B cell (primary cell): Measurements from ENCODE around the gene DNAJA2. TPM values are rescaled to one million over a fixed set of nuclear protein-coding genes. Genes with fewer than 3 reads are reported as not detected.

Experiments
- ATAC-seq: fragments of 200-7000 bp; cut with Tn5 transposase; one replicate; pipeline ENCODE4 v1.10.0; 2021; ENCODE audit warnings: low read depth, mild to moderate bottlenecking, moderate number of reproducible peaks, moderate library complexity
- CTCF ChIA-PET: fragments of 350-600 bp; sonication (Branson Sonifier 250); formaldehyde crosslinking; loops from one replicate; lab custom pipeline; 2021; ENCODE audit warnings: antibody characterized with exemption, inconsistent platforms; lab: Charles Lee
- POLR2A ChIA-PET: fragments of 350-600 bp; sonication (Branson Sonifier 250); formaldehyde crosslinking; loops from one replicate; lab custom pipeline; 2021; ENCODE audit warnings: antibody characterized with exemption; lab: Charles Lee
- DNase-seq: peaks from one replicate; pipeline ENCODE4 v3.0.0; 2013
- H2AFZ ChIP-seq: 2 replicates; pipeline ENCODE4 v1.6.1; 2012; ENCODE audit warnings: mild to moderate bottlenecking, low read depth, low read length; ENCODE audit not compliant: insufficient read depth, poor library complexity, severe bottlenecking
- H3K27ac ChIP-seq, 2 donors: 1 replicate in 1 of 2; 2 replicates in 1 of 2; pipeline ENCODE4 v1.5.1; 2012 to 2013; ENCODE audit warnings: low read length in 2 of 2, mild to moderate bottlenecking in 2 of 2, moderate library complexity in 1 of 2
- H3K27me3 ChIP-seq, 4 experiments: fragments of 200-600 bp in 1 of 4; sonication (generic) in 1 of 4; replicated peaks in 1 of 4; 1 replicate in 2 of 4; 2 replicates in 2 of 4; pipeline versions ENCODE4 v1.6.1 to v1.7.0; 2013 to 2016; ENCODE audit warnings: low read length in 3 of 4, mild to moderate bottlenecking in 2 of 4, mixed read lengths in 1 of 4, moderate library complexity in 1 of 4; ENCODE audit not compliant: insufficient read depth in 4 of 4, control insufficient read depth in 3 of 4; ENCODE audit errors: control extremely low read depth in 1 of 4
- H3K36me3 ChIP-seq, 2 experiments: replicated peaks in 1 of 2; 1 replicate in 1 of 2; 2 replicates in 1 of 2; pipeline versions ENCODE4 v1.6.1 to v1.7.1; 2013; ENCODE audit warnings: low read length in 1 of 2; ENCODE audit not compliant: insufficient read depth in 2 of 2, control insufficient read depth in 1 of 2; ENCODE audit errors: control extremely low read depth in 1 of 2, extremely low read depth in 1 of 2
- H3K4me1 ChIP-seq, 2 donors: fragments of 200-600 bp in 1 of 2; sonication (generic) in 1 of 2; 1 replicate in 1 of 2; 2 replicates in 1 of 2; pipeline versions ENCODE4 v1.5.1 to v1.6.1; 2013 to 2017; ENCODE audit warnings: low read length in 2 of 2; ENCODE audit not compliant: control insufficient read depth in 2 of 2, insufficient read depth in 2 of 2
- H3K4me2 ChIP-seq: replicated peaks from 2 replicates; pipeline ENCODE3; 2012; ENCODE audit warnings: mild to moderate bottlenecking, low read depth, low read length; ENCODE audit not compliant: poor library complexity, severe bottlenecking
- H3K4me3 ChIP-seq, 5 experiments: fragments of 200-600 bp in 1 of 5; sonication (generic) in 1 of 5; 1 replicate in 3 of 5; 2 replicates in 2 of 5; pipeline versions ENCODE4 v1.5.1 to v1.7.0; 2011 to 2016; ENCODE audit warnings: low read length in 4 of 5, mild to moderate bottlenecking in 4 of 5, low read depth in 2 of 5, control low read depth in 1 of 5, moderate library complexity in 1 of 5; ENCODE audit not compliant: insufficient read depth in 1 of 5; ENCODE audit errors: control extremely low read depth in 1 of 5, extremely low read depth in 1 of 5
- H3K79me2 ChIP-seq: fragments of 200-600 bp; sonication (generic); one replicate; pipeline ENCODE4 v1.6.0; 2016; ENCODE audit warnings: low read length; ENCODE audit not compliant: control insufficient read depth, insufficient read depth
- H3K9ac ChIP-seq: fragments of 200-600 bp; sonication (generic); 2 replicates; pipeline ENCODE4 v1.6.1; 2017; ENCODE audit warnings: mild to moderate bottlenecking, low read length, moderate library complexity
- H3K9me3 ChIP-seq, 3 donors: one replicate each; pipeline versions ENCODE4 v1.6.1 to v1.7.1; 2013; ENCODE audit warnings: low read length in 2 of 3; ENCODE audit not compliant: control insufficient read depth in 2 of 3, insufficient read depth in 1 of 3; ENCODE audit errors: control extremely low read depth in 1 of 3
- H4K20me1 ChIP-seq: 2 replicates; pipeline ENCODE4 v1.6.0; 2012; ENCODE audit warnings: mild to moderate bottlenecking, low read length; ENCODE audit not compliant: insufficient read depth, control insufficient read depth, poor library complexity, severe bottlenecking
- H3K27ac Mint-ChIP-seq: one replicate; pipeline ENCODE4 v1.8.0; 2021; ENCODE audit warnings: mixed read lengths
- H3K27me3 Mint-ChIP-seq: one replicate; pipeline ENCODE4 v1.8.0; 2021; ENCODE audit warnings: mixed read lengths
- H3K4me1 Mint-ChIP-seq: one replicate; pipeline ENCODE4 v1.8.0; 2021; ENCODE audit warnings: mixed read lengths
- H3K4me3 Mint-ChIP-seq: one replicate; pipeline ENCODE4 v1.8.0; 2021; ENCODE audit warnings: mixed read lengths
- H3K9me3 Mint-ChIP-seq: one replicate; pipeline ENCODE4 v1.8.0; 2022; ENCODE audit warnings: mixed read lengths; ENCODE audit not compliant: insufficient read depth
- CTCF ChIP-seq: fragments of 200-600 bp; IDR thresholded peaks from one replicate; pipeline ENCODE4 v1.8.0; 2022; ENCODE audit warnings: antibody characterized with exemption, mild to moderate bottlenecking
- EZH2 ChIP-seq: IDR thresholded peaks from 2 replicates; pipeline ENCODE4 v1.6.1; 2012; ENCODE audit warnings: borderline replicate concordance, low read depth, mild to moderate bottlenecking, moderate library complexity, low read length; ENCODE audit not compliant: insufficient read depth, poor library complexity, severe bottlenecking
- WGBS: methylation state at CpG from one replicate; pipeline ENCODE4 v1.1.5; 2013; ENCODE audit warnings: missing lambda C conversion rate; ENCODE audit not compliant: insufficient coverage; 5-methylcytosine and 5-hydroxymethylcytosine counted together
- intact Hi-C: fragments of 100-400 bp; cut with micrococcal nuclease; formaldehyde crosslinking; loops from one replicate; pipeline ENCODE4 v1.10.0; 2022
- polyA plus RNA-seq: library from polyadenylated mRNA; depleted of rRNA; stranded (reverse); fragments of >200 nt; gene quantifications from 2 replicates; pipeline ENCODE4 v1.2.3, GENCODE V29; 2012
- total RNA-seq, 2 donors: library from RNA; stranded (reverse); fragments of 120-200 nt in 1 of 2; gene quantifications; 1 replicate in 1 of 2; 2 replicates in 1 of 2; pipeline versions ENCODE4 v1.2.3 to v1.2.4, GENCODE V29; 2013 to 2022

Gene DNAJA2
- total and polyA plus RNA-seq, 2 donors (not counting 1 experiment from before 2014, with no cell fraction given): 8.8 to 57.0 TPM

GRCh38 chr16:46976550-46976949, 3.1 kb upstream of the DNAJA2 start:
- Mint-ChIP-seq H3K9me3 (no peaks in the 10 kb centered on the region), H3K4me3 (no peak overlapping the region), H3K27ac (no peak overlapping the region), H3K27me3 (no peaks in the 10 kb centered on the region), H3K4me1 (peaks cover 30% of the 10 kb centered on the region)
- DNase-seq: no peak
- no peaks in the 10 kb centered on the region for H3K36me3 ChIP-seq
- H2AFZ ChIP-seq: no peak overlapping the region
- H3K4me3 ChIP-seq: no peak overlapping the region
- ATAC-seq: no peak
- intact Hi-C loops: no loop called here
- CTCF ChIA-PET: interaction anchor here (0.7 kb wide), 1 partner anchor 51 kb away, joined by 4 read pairs; no protein-coding TSS in a partner anchor
- TF ChIP-seq CTCF: no peak
- no peak for TF ChIP-seq EZH2
- H3K9me3 ChIP-seq: no peaks in the 10 kb centered on the region
- H3K9ac ChIP-seq: no peak overlapping the region
- no peaks in the 10 kb centered on the region for H3K27me3 ChIP-seq
- POLR2A ChIA-PET: no interaction called here
- H3K4me1 ChIP-seq: peaks cover 21% of the 10 kb centered on the region in 2 donors
- H3K79me2 ChIP-seq: peaks cover 29% of the 10 kb centered on the region
- no peak overlapping the region for H3K4me2 ChIP-seq
- WGBS: 90% methylated on average over 3 of the region's 4 CpGs
- no peaks in the 10 kb centered on the region for H4K20me1 ChIP-seq
- no peak overlapping the region for H3K27ac ChIP-seq

- intact Hi-C loops: no loop called here
- no peak for DNase-seq
- H3K4me2 ChIP-seq: no peak overlapping the region
- no peaks in the 10 kb centered on the region for H3K9me3 Mint-ChIP-seq
- no peaks in the 10 kb centered on the region for H3K27me3 Mint-ChIP-seq
- peaks cover 21 to 22% of the 10 kb centered on the region in 2 donors for H3K4me1 ChIP-seq
- H3K27me3 ChIP-seq: no peaks in the 10 kb centered on the region
- no peak overlapping the region for H3K4me3 Mint-ChIP-seq
- peaks cover 34% of the 10 kb centered on the region for H3K79me2 ChIP-seq
- H3K4me3 ChIP-seq: no peak overlapping the region
- peaks cover 34% of the 10 kb centered on the region for H3K4me1 Mint-ChIP-seq
- H3K9ac ChIP-seq: no peak overlapping the region
- ChIA-PET POLR2A (no interaction called here), CTCF (interaction anchor here (0.7 kb wide), 1 partner anchor 52 kb away, joined by 4 read pairs; no protein-coding TSS in a partner anchor)
- H3K36me3 ChIP-seq: peaks cover 0 to 6% of the 10 kb centered on the region in 2 experiments
- 88% methylated on average over 2 of the region's 4 CpGs for WGBS
- no peaks in the 10 kb centered on the region for H4K20me1 ChIP-seq
- no peak overlapping the region for H2AFZ ChIP-seq
- no peak for ATAC-seq
- peak overlapping the region; percentile 54 for H3K27ac Mint-ChIP-seq
- no peak overlapping the region for H3K27ac ChIP-seq
- H3K9me3 ChIP-seq: no peaks in the 10 kb centered on the region
- TF ChIP-seq EZH2: no peak
- no peak for TF ChIP-seq CTCF
These were observed 2.5 kb upstream of the DNAJA2 start for GRCh38 chr16:46975908-46976470.
